DND-41 (cell line): ENCODE results near the gene L3MBTL3.

Experiments
- ATAC-seq: fragments of 200-7000 bp; cut with Tn5 transposase; 3 replicates; pipeline ENCODE4 v1.9.1; 2021; ENCODE audit warnings: low read depth; ENCODE audit not compliant: insufficient read depth
- DNase-seq: peaks from one replicate; pipeline ENCODE4 v3.0.0-alpha.2; 2020
- H2AFZ ChIP-seq: 2 replicates; pipeline ENCODE4 v1.6.0; 2012; ENCODE audit warnings: low read depth, low read length
- H3K27ac ChIP-seq: 2 replicates; pipeline ENCODE4 v1.5.1; 2012; ENCODE audit warnings: low read length, inconsistent platforms
- H3K27me3 ChIP-seq: fragments of 200-600 bp; sonication (generic); 2 replicates; pipeline ENCODE4 v1.6.0; 2012; ENCODE audit warnings: low read length, mild to moderate bottlenecking, inconsistent platforms; ENCODE audit not compliant: insufficient read depth, poor library complexity
- H3K36me3 ChIP-seq: 2 replicates; pipeline ENCODE4 v1.5.1; 2012; ENCODE audit warnings: low read length, inconsistent platforms; ENCODE audit not compliant: insufficient read depth
- H3K4me1 ChIP-seq: 2 replicates; pipeline ENCODE4 v1.5.1; 2012; ENCODE audit warnings: mild to moderate bottlenecking, low read length; ENCODE audit not compliant: insufficient read depth
- H3K4me2 ChIP-seq: 2 replicates; pipeline ENCODE4 v1.6.0; 2012; ENCODE audit warnings: mild to moderate bottlenecking, moderate library complexity, low read length, inconsistent platforms; ENCODE audit not compliant: insufficient read depth
- H3K4me3 ChIP-seq, 2 experiments: fragments of 200-600 bp in 1 of 2; shearing (Covaris generic) in 1 of 2; 2 replicates each; pipeline ENCODE4 v1.5.1; 2012 to 2016; ENCODE audit warnings: inconsistent platforms in 2 of 2, low read length in 2 of 2, mild to moderate bottlenecking in 2 of 2, low read depth in 1 of 2, moderate library complexity in 1 of 2
- H3K79me2 ChIP-seq: 2 replicates; pipeline ENCODE4 v1.6.0; 2012; ENCODE audit warnings: low read length, inconsistent platforms; ENCODE audit not compliant: insufficient read depth
- H3K9ac ChIP-seq: 2 replicates; pipeline ENCODE4 v1.6.0; 2012; ENCODE audit warnings: low read depth, mild to moderate bottlenecking, inconsistent platforms, low read length, moderate library complexity
- H3K9me3 ChIP-seq: 2 replicates; pipeline ENCODE4 v1.5.1; 2012; ENCODE audit warnings: low read length, moderate library complexity, mild to moderate bottlenecking, inconsistent platforms; ENCODE audit not compliant: insufficient read depth, severe bottlenecking
- H4K20me1 ChIP-seq: 2 replicates; pipeline ENCODE4 v1.6.0; 2012; ENCODE audit warnings: low read length; ENCODE audit not compliant: insufficient read depth
- EZH2 ChIP-seq: IDR thresholded peaks from 3 replicates; pipeline ENCODE4 v1.6.1; 2012; ENCODE audit warnings: borderline replicate concordance, low read depth, mild to moderate bottlenecking, moderate library complexity, low read length, inconsistent platforms; ENCODE audit not compliant: severe bottlenecking
- TF ChIP-seq, protein P1 (sequence below): IDR thresholded peaks from 2 replicates; pipeline ENCODE4 v1.5.1; 2012; ENCODE audit warnings: borderline replicate concordance, low read length, moderate library complexity, mild to moderate bottlenecking; ENCODE audit not compliant: poor library complexity, severe bottlenecking; ENCODE audit errors: extremely low read depth

Gene L3MBTL3

GRCh38 chr6:130188207-130188899 lies 170.0 kb downstream of the L3MBTL3 start:
- Histone ChIP-seq H3K4me3 (no peak overlapping the region), H3K27ac (no peak overlapping the region)

GRCh38 chr6:130189531-130190397 lies 171.4 kb downstream of the L3MBTL3 start:
- Histone ChIP-seq H2AFZ (no peak overlapping the region), H3K27ac (no peak overlapping the region), H4K20me1 (no peaks in the 10 kb centered on the region), H3K9me3 (no peaks in the 10 kb centered on the region), H3K36me3 (no peaks in the 10 kb centered on the region), H3K4me3 (no peak overlapping the region), H3K9ac (no peak overlapping the region), H3K4me2 (no peak overlapping the region), H3K79me2 (no peaks in the 10 kb centered on the region), H3K27me3 (peaks cover 8% of the 10 kb centered on the region), H3K4me1 (no peaks in the 10 kb centered on the region)
- no peak for DNase-seq
- no peak for ATAC-seq
- TF ChIP-seq EZH2: no peak

More at GRCh38 chr6:130188207-130188899, 170.0 kb downstream of the L3MBTL3 start:
- no peaks in the 10 kb centered on the region for H3K9me3 ChIP-seq
- no peaks in the 10 kb centered on the region for H3K36me3 ChIP-seq
- H3K9ac ChIP-seq: no peak overlapping the region
- ATAC-seq (no peak), DNase-seq (no peak)
- H3K79me2 ChIP-seq: no peaks in the 10 kb centered on the region
- no peak overlapping the region for H2AFZ ChIP-seq
- peaks cover 8% of the 10 kb centered on the region for H3K27me3 ChIP-seq
- no peak for TF ChIP-seq EZH2
- TF ChIP-seq, protein P1, sequence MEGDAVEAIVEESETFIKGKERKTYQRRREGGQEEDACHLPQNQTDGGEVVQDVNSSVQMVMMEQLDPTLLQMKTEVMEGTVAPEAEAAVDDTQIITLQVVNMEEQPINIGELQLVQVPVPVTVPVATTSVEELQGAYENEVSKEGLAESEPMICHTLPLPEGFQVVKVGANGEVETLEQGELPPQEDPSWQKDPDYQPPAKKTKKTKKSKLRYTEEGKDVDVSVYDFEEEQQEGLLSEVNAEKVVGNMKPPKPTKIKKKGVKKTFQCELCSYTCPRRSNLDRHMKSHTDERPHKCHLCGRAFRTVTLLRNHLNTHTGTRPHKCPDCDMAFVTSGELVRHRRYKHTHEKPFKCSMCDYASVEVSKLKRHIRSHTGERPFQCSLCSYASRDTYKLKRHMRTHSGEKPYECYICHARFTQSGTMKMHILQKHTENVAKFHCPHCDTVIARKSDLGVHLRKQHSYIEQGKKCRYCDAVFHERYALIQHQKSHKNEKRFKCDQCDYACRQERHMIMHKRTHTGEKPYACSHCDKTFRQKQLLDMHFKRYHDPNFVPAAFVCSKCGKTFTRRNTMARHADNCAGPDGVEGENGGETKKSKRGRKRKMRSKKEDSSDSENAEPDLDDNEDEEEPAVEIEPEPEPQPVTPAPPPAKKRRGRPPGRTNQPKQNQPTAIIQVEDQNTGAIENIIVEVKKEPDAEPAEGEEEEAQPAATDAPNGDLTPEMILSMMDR: no peak
- H4K20me1 ChIP-seq: no peaks in the 10 kb centered on the region
- no peaks in the 10 kb centered on the region for H3K4me1 ChIP-seq
- H3K4me2 ChIP-seq: no peak overlapping the region
